ENCODE data around the gene MMP11. TPM values are rescaled to one million over a fixed set of nuclear protein-coding genes. Genes with fewer than 3 reads are reported as not detected.

The MMP11 gene
- total and polyA plus RNA-seq, 2 of the 13 experiments (the other 11 are each of a cell fraction or from before 2014, with no cell fraction given) = 8.9 to 28.6 TPM

DNA sequence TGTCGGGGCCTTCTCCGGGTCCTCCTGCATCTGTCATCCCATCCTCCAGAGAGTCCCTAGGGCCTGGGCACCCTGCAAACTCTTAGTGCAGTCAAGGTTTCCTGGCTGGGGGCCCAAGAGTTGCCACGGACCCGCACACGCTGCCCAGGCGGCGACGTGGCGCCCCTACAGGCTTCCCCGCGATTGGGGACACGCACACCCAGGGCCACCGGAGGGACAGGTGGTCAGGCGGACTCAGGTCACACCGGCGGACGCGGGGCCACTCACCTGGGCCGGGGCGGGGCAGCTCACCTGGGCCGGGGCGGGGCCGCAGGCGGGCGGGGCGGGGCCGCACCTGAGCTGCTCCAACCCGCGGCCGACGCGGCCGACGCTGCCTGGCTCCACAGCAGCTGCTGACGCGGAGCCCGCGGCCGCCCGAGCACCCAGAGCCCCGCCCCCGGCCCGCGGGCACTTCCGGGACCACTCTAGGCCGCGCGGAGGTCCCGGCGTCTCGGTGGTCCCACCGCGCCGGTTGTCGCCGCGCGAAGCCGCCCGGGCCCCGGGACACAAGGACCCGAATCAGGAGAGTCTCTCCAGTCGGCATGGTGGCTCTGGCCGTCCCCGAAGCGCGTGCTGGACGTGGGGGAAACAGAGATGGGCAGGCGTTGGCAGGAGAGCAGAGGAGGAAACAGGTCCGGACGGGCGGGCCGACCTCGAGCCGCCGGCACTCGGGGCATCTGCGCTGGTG lies 21.8 kb upstream of the MMP11 start, which contains the start of gene ZNF70:
Gene ZNF70, minus strand, starts transcription at position 399 of the 727 bp plus-strand sequence. CDS start 5,972 bp downstream, outside the sequence.
- BruUV-seq (replicated peaks) = no TSS peak
- FAIRE-seq = no peak
- H3K36me3 ChIP-seq (replicated peaks in 1 of 2; ENCODE audit: control insufficient read depth in 1 of 2, insufficient read depth in 2 of 2, low read length in 2 of 2) = no peaks in the 10 kb centered on the region
- H3K9me3 ChIP-seq (ENCODE audit: low read length) = no peaks in the 10 kb centered on the region
- WGBS (ENCODE audit: low lambda C conversion rate) = 5% methylated on average over 4 of the region's 78 CpGs
- intact Hi-C loops (cut with micrococcal nuclease; ENCODE audit: unreplicated experiment) (no loop called here), in situ Hi-C loops (cut with HindIII; ENCODE audit: extremely low pct_ligation_motif_present, low pct_unique_long_range_greater_than_20kb) (no loop called here)
- H3K27ac ChIP-seq (ENCODE audit: extremely low read length, insufficient read depth, low read length) = peak within 1 kb of the TSS; percentile 60
- H3K79me2 ChIP-seq (ENCODE audit: insufficient read depth, low read length) = peaks cover 7% of the 10 kb centered on the region
- ChIA-PET CTCF (ENCODE audit: low intra/inter-chr PET ratio, low total read pairs) (no interaction called here), POLR2A (interaction anchor here (0.6 to 4.9 kb wide), 8 partner anchors 8 to 99 kb away, joined by 3 to 52 read pairs (median 5); partner anchors contain the start of genes C22orf15 and CHCHD10)
- no peaks in the 10 kb centered on the region for H4K20me1 ChIP-seq (ENCODE audit: insufficient read depth, low read length)
- DNase-seq (ENCODE audit: low spot score) = peak; percentile 69
- no peaks in the 10 kb centered on the region for H3K27me3 ChIP-seq (ENCODE audit: control insufficient read depth in 1 of 2, insufficient read depth in 2 of 2, low read length in 2 of 2)
- H3K9ac ChIP-seq (ENCODE audit: insufficient read depth, low read depth, low read length) = peak within 1 kb of the TSS; percentile 92
- peaks cover 23% of the 10 kb centered on the region for H3K4me1 ChIP-seq (ENCODE audit: insufficient read depth, low read length)
- H2AFZ ChIP-seq (ENCODE audit: low read length) = peak within 1 kb of the TSS; percentile 69
- ATAC-seq = peak; percentile 96
- peak within 1 kb of the TSS; percentile 92 for H3K4me2 ChIP-seq (ENCODE audit: low read depth, low read length)
- H3K4me3 ChIP-seq (replicated peaks in 1 of 3; ENCODE audit: insufficient read depth in 1 of 3, low read depth in 2 of 3, low read length in 3 of 3) = peak within 1 kb of the TSS; percentile 88 to 92 (median 89)
- TF ChIP-seq ZNF790 (CRISPR knock-in tag; IDR thresholded peaks at IDR 0.05; ENCODE audit: borderline replicate concordance) (no peak), NR0B2 (CRISPR knock-in tag; IDR thresholded peaks at IDR 0.05) (no peak), ZKSCAN5 (CRISPR knock-in tag; IDR thresholded peaks at IDR 0.05) (no peak), SRSF1 (optimal IDR thresholded peaks at IDR 0.05; ENCODE audit: low read depth, low read length) (peak; percentile 58), NONO (IDR thresholded peaks at IDR 0.05) (no peak), NONO (CRISPR knock-in tag; conservative IDR thresholded peaks at IDR 0.05) (peak; percentile 66), CBX2 (IDR thresholded peaks at IDR 0.05; ENCODE audit: low read depth, low read length) (no peak), CBX2 (CRISPR knock-in tag; IDR thresholded peaks at IDR 0.05; ENCODE audit: low read depth) (no peak), ZNF326 (CRISPR knock-in tag; IDR thresholded peaks at IDR 0.05; ENCODE audit: borderline replicate concordance) (no peak), HHEX (CRISPR knock-in tag; IDR thresholded peaks at IDR 0.05) (no peak), NPAS2 (CRISPR knock-in tag; IDR thresholded peaks at IDR 0.05; ENCODE audit: borderline replicate concordance) (no peak), ZNF883 (CRISPR knock-in tag; IDR thresholded peaks at IDR 0.05; ENCODE audit: not compliant biosample characterization) (no peak), CREB3 (CRISPR knock-in tag; IDR thresholded peaks at IDR 0.05) (no peak), ZNF335 (CRISPR knock-in tag; IDR thresholded peaks at IDR 0.05) (no peak), PREB (CRISPR knock-in tag; IDR thresholded peaks at IDR 0.05) (no peak)
- TF ChIP-seq, protein P1, sequence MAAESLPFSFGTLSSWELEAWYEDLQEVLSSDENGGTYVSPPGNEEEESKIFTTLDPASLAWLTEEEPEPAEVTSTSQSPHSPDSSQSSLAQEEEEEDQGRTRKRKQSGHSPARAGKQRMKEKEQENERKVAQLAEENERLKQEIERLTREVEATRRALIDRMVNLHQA (CRISPR knock-in tag; IDR thresholded peaks at IDR 0.05) = no peak
- TF ChIP-seq, protein P2, sequence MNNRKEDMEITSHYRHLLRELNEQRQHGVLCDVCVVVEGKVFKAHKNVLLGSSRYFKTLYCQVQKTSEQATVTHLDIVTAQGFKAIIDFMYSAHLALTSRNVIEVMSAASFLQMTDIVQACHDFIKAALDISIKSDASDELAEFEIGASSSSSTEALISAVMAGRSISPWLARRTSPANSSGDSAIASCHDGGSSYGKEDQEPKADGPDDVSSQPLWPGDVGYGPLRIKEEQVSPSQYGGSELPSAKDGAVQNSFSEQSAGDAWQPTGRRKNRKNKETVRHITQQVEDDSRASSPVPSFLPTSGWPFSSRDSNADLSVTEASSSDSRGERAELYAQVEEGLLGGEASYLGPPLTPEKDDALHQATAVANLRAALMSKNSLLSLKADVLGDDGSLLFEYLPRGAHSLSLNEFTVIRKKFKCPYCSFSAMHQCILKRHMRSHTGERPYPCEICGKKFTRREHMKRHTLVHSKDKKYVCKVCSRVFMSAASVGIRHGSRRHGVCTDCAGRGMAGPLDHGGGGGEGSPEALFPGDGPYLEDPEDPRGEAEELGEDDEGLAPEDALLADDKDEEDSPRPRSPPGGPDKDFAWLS (CRISPR knock-in tag; IDR thresholded peaks at IDR 0.05; ENCODE audit: borderline replicate concordance) = no peak
- TF ChIP-seq, protein P3, sequence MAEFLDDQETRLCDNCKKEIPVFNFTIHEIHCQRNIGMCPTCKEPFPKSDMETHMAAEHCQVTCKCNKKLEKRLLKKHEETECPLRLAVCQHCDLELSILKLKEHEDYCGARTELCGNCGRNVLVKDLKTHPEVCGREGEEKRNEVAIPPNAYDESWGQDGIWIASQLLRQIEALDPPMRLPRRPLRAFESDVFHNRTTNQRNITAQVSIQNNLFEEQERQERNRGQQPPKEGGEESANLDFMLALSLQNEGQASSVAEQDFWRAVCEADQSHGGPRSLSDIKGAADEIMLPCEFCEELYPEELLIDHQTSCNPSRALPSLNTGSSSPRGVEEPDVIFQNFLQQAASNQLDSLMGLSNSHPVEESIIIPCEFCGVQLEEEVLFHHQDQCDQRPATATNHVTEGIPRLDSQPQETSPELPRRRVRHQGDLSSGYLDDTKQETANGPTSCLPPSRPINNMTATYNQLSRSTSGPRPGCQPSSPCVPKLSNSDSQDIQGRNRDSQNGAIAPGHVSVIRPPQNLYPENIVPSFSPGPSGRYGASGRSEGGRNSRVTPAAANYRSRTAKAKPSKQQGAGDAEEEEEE (CRISPR knock-in tag; IDR thresholded peaks at IDR 0.05; ENCODE audit: borderline replicate concordance) = no peak
